Testis (tissue), 3 donors: ENCODE results near the gene RNF217. TPM values are rescaled to one million over a fixed set of nuclear protein-coding genes. Genes with fewer than 3 reads are reported as not detected.

ENCODE experiments used
- DNase-seq: peaks from one replicate; pipeline ENCODE4 v3.0.0-alpha.2; 2019
- H3K27ac ChIP-seq, 2 donors: fragments of 200-600 bp; sonication (generic); one replicate each; pipeline ENCODE4 v1.5.1; 2019
- H3K27me3 ChIP-seq: fragments of 200-600 bp; sonication (generic); one replicate; pipeline ENCODE4 v1.5.1; 2019
- H3K36me3 ChIP-seq: fragments of 200-600 bp; sonication (generic); one replicate; pipeline ENCODE4 v1.5.1; 2017; ENCODE audit warnings: low read depth; ENCODE audit errors: missing control alignments
- H3K4me1 ChIP-seq: fragments of 200-600 bp; sonication (generic); one replicate; pipeline ENCODE4 v1.5.1; 2019
- H3K4me3 ChIP-seq, 2 donors: fragments of 200-600 bp; sonication (generic); one replicate each; pipeline ENCODE4 v1.5.1; 2017 to 2019
- H3K9me3 ChIP-seq: fragments of 200-600 bp; sonication (generic); one replicate; pipeline ENCODE4 v1.5.1; 2017
- POLR2A ChIP-seq: fragments of 450-650 bp; IDR thresholded peaks from one replicate; pipeline ENCODE4 v1.6.1; 2017; ENCODE audit warnings: antibody characterized with exemption, mild to moderate bottlenecking, moderate library complexity
- WGBS, 2 donors: methylation state at CpG; one replicate each; pipeline ENCODE4 v1.1.5; 2018; 5-methylcytosine and 5-hydroxymethylcytosine counted together
- intact Hi-C: fragments of 100-400 bp; cut with DNase I; formaldehyde crosslinking; loops from one replicate; pipeline ENCODE4 v1.15.1; 2023; ENCODE audit warnings: low total_unique reads
- polyA plus RNA-seq: library from polyadenylated mRNA; stranded (reverse); fragments of 350-450 nt; fragmentation: Illumina TruSeq; extraction: RNeasy Lipid Tissue Mini Kit (QIAGEN cat#74804); gene quantifications from one replicate; pipeline ENCODE4 v1.2.3, GENCODE V29; 2014; ENCODE audit warnings: low read depth, low replicate concordance; ENCODE audit not compliant: insufficient read depth
- total RNA-seq, 2 donors: library from RNA; depleted of rRNA; stranded (reverse); fragments of >200 nt; gene quantifications; one replicate each; pipeline ENCODE4 v1.2.3, GENCODE V29; 2016
- TF ChIP-seq, protein P1 (sequence below), 3 experiments: fragments of 450-650 bp in 2 of 3; fragments of 200-600 bp in 1 of 3; sonication (generic) in 1 of 3; IDR thresholded peaks; one replicate each; pipeline ENCODE4 v1.5.1; 2016 to 2019; ENCODE audit warnings: antibody characterized with exemption in 3 of 3, mild to moderate bottlenecking in 2 of 3, moderate library complexity in 1 of 3

The RNF217 gene
- total and polyA plus RNA-seq, 3 donors from 2014 or later = 25.1 to 48.0 (median 33.3) TPM

DNA sequence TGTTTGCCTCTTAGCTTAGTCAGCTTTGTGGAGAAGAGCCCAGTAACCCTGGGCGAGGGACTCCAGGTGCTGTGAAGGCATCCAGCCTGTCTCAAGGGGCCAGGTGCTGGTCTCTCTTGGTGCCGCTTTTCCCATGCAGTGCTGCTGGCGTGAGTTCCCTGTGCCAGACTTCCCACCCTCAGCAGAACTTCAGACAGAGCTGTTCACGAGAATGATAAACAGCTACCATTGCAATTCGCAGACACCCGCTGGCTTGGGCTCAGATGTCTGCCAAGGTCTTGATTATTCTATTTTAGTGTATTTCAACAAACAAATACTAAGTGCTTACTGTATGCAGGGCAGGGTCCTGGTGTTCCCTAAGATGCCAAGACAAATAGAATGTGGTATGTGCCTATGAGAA is 57.7 kb downstream of the RNF217 start:
- 80 to 88% methylated on average over 6 of the region's 6 CpGs for WGBS, 2 donors
- no peak overlapping the region for H3K27ac ChIP-seq
- intact Hi-C loops = no loop called here
- H3K4me3 ChIP-seq = no peak overlapping the region
- DNase-seq = no peak
- no peaks in the 10 kb centered on the region for H3K27me3 ChIP-seq
- TF ChIP-seq, protein P1, sequence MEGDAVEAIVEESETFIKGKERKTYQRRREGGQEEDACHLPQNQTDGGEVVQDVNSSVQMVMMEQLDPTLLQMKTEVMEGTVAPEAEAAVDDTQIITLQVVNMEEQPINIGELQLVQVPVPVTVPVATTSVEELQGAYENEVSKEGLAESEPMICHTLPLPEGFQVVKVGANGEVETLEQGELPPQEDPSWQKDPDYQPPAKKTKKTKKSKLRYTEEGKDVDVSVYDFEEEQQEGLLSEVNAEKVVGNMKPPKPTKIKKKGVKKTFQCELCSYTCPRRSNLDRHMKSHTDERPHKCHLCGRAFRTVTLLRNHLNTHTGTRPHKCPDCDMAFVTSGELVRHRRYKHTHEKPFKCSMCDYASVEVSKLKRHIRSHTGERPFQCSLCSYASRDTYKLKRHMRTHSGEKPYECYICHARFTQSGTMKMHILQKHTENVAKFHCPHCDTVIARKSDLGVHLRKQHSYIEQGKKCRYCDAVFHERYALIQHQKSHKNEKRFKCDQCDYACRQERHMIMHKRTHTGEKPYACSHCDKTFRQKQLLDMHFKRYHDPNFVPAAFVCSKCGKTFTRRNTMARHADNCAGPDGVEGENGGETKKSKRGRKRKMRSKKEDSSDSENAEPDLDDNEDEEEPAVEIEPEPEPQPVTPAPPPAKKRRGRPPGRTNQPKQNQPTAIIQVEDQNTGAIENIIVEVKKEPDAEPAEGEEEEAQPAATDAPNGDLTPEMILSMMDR (IDR thresholded peaks at IDR 0.05) = no peak
- TF ChIP-seq POLR2A = no peak
- H3K36me3 ChIP-seq = no peaks in the 10 kb centered on the region
- H3K4me1 ChIP-seq = peaks cover 12% of the 10 kb centered on the region
- H3K9me3 ChIP-seq = no peaks in the 10 kb centered on the region

DNA sequence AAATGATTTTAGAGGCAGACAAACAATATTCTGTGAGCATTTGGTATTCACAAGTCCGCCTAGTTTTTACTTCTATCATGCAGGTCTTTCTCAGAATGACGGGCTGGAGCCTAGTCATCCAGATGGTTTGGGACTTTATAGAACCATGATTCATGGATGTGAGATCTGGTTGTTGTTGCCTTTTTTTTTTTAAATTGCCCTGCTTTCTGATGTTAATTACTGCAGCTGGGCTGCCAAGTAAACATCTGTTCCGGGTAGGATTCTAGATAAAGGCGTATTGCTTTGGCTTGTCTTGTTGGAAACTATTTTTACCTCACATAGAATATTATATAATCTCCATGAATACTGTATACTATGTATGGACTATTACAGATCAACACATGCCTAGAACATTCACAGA is 58.1 kb downstream of the RNF217 start:
- no peak overlapping the region for H3K27ac ChIP-seq
- H3K9me3 ChIP-seq = no peaks in the 10 kb centered on the region
- H3K4me1 ChIP-seq = peaks cover 12% of the 10 kb centered on the region
- intact Hi-C loops = no loop called here
- DNase-seq = no peak
- TF ChIP-seq, protein P1 (IDR thresholded peaks at IDR 0.05) = no peak
- no peak for TF ChIP-seq POLR2A
- no peak overlapping the region for H3K4me3 ChIP-seq
- WGBS, 2 donors = 51 to 64% methylated on average over 4 of the region's 4 CpGs
- H3K27me3 ChIP-seq = no peaks in the 10 kb centered on the region
- no peaks in the 10 kb centered on the region for H3K36me3 ChIP-seq

DNA sequence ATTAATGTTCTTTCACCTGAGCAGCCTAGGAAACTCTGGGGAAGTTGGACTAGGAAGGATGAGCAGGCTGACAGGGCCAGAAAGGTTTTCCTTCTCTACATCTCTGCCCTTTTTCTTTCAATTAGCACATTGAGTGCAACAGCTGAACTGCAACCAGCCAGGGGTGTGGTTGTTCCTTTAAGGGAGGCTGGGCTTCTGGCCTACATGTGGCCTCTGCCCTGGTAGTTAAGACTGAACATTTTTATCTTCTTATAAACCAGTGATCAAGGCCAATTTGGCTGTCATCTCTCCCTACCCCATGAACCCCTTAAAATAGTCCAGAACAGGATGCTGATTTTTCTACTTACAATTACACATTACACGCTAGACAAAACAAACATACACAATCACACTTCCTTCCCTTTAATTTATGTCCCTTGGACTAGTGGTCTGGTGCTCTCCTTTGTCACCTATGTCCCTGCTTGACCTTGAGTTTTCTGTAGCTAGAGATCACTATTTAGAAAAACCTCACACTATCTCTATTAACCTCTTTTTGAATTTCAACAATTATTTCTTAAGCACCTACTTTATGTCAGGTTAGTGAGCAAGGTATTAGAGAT is 60.3 kb downstream of the RNF217 start:
- 44 to 60% methylated on average over 1 of the region's 1 CpG for WGBS, 2 donors
- Histone ChIP-seq H3K27me3 (no peaks in the 10 kb centered on the region), H3K4me3 (no peak overlapping the region), H3K4me1 (peaks cover 17% of the 10 kb centered on the region), H3K9me3 (no peaks in the 10 kb centered on the region), H3K36me3 (no peaks in the 10 kb centered on the region), H3K27ac (peak overlapping the region in 1 of 2 donors; percentile 6)
- intact Hi-C loops = no loop called here
- TF ChIP-seq POLR2A = no peak
- TF ChIP-seq, protein P1 (IDR thresholded peaks at IDR 0.05) = no peak
- peak; percentile 60 for DNase-seq

DNA sequence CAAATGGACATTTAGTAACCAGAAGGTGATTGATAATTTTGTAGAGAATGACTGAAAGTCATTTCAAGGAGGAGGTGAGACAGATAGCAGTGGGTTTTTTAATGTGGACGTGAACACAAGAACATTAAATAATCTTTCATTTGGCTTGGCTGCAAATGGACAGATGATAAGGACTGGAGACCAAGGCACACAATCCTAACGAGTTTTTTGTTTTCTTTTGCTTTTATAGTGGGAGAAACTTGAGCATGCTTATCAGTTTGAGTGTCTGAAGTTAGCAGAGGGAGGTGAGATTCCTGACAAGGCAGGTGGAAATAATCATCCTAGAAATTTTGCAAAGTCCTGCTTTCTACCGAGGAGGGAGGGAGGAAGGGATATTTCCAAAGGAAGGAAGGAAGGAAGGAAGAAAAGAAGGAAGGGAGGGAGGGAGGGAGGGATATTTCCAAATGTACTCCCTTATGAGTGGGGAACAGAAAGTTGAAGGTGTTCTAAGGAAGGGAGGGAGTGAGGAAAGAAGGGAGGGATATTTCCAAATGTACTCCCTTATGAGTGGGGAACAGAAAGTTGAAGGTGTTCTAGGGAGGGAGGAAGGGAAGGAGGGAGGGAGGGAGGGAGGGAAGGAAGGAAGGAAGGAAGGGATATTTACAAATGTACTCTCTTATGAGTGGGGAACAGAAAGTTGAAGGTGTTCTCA is 63.1 kb downstream of the RNF217 start:
- H3K4me1 ChIP-seq = peaks cover 17% of the 10 kb centered on the region
- no peak for DNase-seq
- H3K27me3 ChIP-seq = no peaks in the 10 kb centered on the region
- H3K36me3 ChIP-seq = no peaks in the 10 kb centered on the region
- intact Hi-C loops = no loop called here
- peak overlapping the region in 1 of 2 donors; percentile 11 for H3K27ac ChIP-seq
- H3K4me3 ChIP-seq = no peak overlapping the region
- H3K9me3 ChIP-seq = no peaks in the 10 kb centered on the region
- WGBS, 2 donors = 20 to 30% methylated on average over 3 of the region's 3 CpGs
- TF ChIP-seq POLR2A = no peak
- TF ChIP-seq, protein P1 (IDR thresholded peaks at IDR 0.05) = no peak
